ENCODE data around the gene HCLS1. TPM values are rescaled to one million over a fixed set of nuclear protein-coding genes. Genes with fewer than 3 reads are reported as not detected.

Gene HCLS1
- total RNA-seq, 4 donors from 2014 or later, result 6.6 to 15.3 (median 7.8) TPM

DNA sequence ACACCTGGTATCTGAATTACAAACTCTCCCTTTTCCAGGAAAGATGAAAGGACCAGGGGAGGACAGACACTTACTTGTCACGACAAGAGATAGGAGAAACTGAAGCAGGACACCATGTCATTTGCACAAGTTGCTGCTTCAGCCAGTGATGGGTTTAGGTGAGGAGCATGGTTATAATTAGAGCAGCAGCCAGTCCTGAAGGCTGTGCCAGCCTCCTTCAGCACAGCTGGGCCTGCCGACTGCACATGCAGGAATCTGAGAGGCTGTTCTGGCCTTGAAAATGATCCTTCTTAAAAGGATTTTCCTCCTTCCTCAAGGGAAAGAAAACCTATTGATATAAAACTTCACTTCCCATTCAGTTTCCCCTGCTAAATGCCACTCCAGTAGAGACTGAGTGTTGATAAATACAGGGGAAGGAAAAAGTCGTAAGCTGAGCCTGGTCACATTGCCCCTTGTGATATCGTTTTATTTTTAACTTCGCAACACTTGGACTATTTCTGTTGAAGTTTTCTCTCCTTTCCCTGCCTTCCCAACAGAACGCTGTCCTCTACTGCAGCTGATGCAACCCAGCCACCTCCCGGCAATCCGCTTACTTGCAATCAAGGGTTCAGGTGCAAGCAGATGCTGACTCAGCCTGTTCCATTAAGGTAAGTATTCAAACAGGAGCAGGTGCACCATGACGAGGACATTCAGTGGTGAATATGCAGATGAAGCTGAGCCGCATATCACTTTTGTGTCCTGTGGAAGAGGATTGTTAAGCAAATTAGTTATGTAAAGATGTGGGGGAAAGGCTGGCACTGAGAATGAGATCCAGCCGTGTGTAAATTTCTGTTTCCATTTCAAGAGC, 67.6 kb downstream of the HCLS1 start, which contains the start of gene FBXO40:
Gene FBXO40 (plus strand): TSS at position 524 of the 847 bp plus-strand sequence. CDS start 27,197 bp downstream, outside the sequence.
- DNase-seq (peak; percentile 79 to 91), ATAC-seq (peak; percentile 88 to 90)
- H3K4me3 ChIP-seq, result peak within 1 kb of the TSS; percentile 47 to 53 (median 52)
- intact Hi-C loops (cut with DNase I; ENCODE audit: low total_unique reads) (loop anchor here (1.0 to 10.0 kb wide), 4 partner anchors 47 to 1202 kb away; partner anchors contain the start of genes GOLGB1, HSPBAP1 and SLC49A4), in situ Hi-C loops (cut with MboI; ENCODE audit: low sequenced_read_pairs in 4 of 4) (no loop called here)
- no peaks in the 10 kb centered on the region for H3K36me3 ChIP-seq
- no peaks in the 10 kb centered on the region for H3K9me3 ChIP-seq
- peaks cover 39 to 40% of the 10 kb centered on the region in 2 donors for H3K4me1 ChIP-seq
- TF ChIP-seq, protein P1, sequence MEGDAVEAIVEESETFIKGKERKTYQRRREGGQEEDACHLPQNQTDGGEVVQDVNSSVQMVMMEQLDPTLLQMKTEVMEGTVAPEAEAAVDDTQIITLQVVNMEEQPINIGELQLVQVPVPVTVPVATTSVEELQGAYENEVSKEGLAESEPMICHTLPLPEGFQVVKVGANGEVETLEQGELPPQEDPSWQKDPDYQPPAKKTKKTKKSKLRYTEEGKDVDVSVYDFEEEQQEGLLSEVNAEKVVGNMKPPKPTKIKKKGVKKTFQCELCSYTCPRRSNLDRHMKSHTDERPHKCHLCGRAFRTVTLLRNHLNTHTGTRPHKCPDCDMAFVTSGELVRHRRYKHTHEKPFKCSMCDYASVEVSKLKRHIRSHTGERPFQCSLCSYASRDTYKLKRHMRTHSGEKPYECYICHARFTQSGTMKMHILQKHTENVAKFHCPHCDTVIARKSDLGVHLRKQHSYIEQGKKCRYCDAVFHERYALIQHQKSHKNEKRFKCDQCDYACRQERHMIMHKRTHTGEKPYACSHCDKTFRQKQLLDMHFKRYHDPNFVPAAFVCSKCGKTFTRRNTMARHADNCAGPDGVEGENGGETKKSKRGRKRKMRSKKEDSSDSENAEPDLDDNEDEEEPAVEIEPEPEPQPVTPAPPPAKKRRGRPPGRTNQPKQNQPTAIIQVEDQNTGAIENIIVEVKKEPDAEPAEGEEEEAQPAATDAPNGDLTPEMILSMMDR (IDR thresholded peaks at IDR 0.05 in 4 of 5, conservative IDR thresholded peaks at IDR 0.05 in 1 of 5), result no peak
- TF ChIP-seq POLR2A (IDR thresholded peaks at IDR 0.05), result peak; percentile 27 to 72
- H3K27me3 ChIP-seq, result no peaks in the 10 kb centered on the region
- H3K27ac ChIP-seq, result peak within 1 kb of the TSS; percentile 87 to 95 (median 94)

DNA sequence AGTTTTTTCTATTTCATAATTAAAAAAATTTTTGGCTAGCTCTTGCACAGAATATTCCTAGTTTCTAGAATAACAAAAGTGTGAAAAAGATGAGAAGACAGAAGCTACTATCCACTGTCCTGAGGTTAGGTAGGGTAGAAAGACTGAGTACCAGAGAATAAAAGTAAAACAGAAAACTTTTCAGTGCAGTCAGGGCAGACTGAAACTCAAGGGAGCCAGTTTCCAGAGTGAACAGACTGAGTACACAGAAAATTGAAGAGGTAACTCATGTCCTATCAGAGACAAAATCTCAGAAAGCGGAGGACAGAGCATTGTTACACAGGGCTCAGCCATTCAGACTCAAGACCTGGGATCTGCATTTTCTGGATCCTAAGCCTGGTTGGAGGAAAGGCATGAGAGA, 76.3 kb downstream of the HCLS1 start:
- DNase-seq, result no peak
- TF ChIP-seq, protein P1 (IDR thresholded peaks at IDR 0.05 in 4 of 5, conservative IDR thresholded peaks at IDR 0.05 in 1 of 5), result no peak
- TF ChIP-seq POLR2A (IDR thresholded peaks at IDR 0.05), result no peak
- Histone ChIP-seq H3K36me3 (no peaks in the 10 kb centered on the region), H3K4me3 (no peak overlapping the region), H3K27ac (no peak overlapping the region), H3K4me1 (no peaks in the 10 kb centered on the region), H3K9me3 (no peaks in the 10 kb centered on the region), H3K27me3 (no peaks in the 10 kb centered on the region)
- intact Hi-C loops (cut with DNase I; ENCODE audit: low total_unique reads) (no loop called here), in situ Hi-C loops (cut with MboI; ENCODE audit: low sequenced_read_pairs in 4 of 4) (no loop called here)
- ATAC-seq, result no peak

DNA sequence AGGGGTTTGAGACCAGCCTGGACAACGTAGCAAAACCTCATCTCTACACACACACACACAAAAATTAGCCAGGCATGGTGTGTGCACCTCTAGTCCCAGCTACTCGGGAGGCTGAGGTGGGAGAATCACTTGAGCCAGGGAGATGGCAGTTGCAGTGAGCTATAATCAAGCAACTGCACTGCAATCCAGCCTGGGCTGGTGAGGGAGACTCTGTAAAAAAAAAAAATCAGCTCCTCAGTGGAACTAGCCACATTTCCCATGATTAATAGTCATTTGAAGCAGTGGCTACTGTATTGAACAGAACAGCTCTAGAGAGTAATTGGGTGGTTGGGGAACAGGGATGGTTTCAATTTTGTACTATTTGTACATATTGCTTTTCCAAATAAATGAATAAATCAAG, 79.0 kb downstream of the HCLS1 start:
- Histone ChIP-seq H3K36me3 (no peaks in the 10 kb centered on the region), H3K4me3 (no peak overlapping the region), H3K27me3 (no peaks in the 10 kb centered on the region), H3K9me3 (no peaks in the 10 kb centered on the region), H3K27ac (no peak overlapping the region), H3K4me1 (no peaks in the 10 kb centered on the region)
- TF ChIP-seq, protein P1 (IDR thresholded peaks at IDR 0.05 in 4 of 5, conservative IDR thresholded peaks at IDR 0.05 in 1 of 5), result no peak
- no peak for TF ChIP-seq POLR2A (IDR thresholded peaks at IDR 0.05)
- intact Hi-C loops (cut with DNase I; ENCODE audit: low total_unique reads), result no loop called here
- no peak for ATAC-seq
- DNase-seq, result no peak
- in situ Hi-C loops (cut with MboI; ENCODE audit: low sequenced_read_pairs in 4 of 4), result no loop called here

Other genes starting within 250 kb of the HCLS1 start
- under 1 TPM in 3 of 4 donors, not detected in 1; 0.07 to 0.24 (median 0.18) TPM for gene POLQ, start 114.9 kb downstream of the HCLS1 start, total RNA-seq
- not detected for gene ARGFX, start 93.0 kb downstream of the HCLS1 start, total RNA-seq
- 10 to 100 TPM in 3 of 4 donors, 1 to 10 TPM in 1; 7.2 to 40.8 (median 28.7) TPM for gene FBXO40, start 67.5 kb downstream of the HCLS1 start, total RNA-seq
- gene GOLGB1, start 88.8 kb upstream of the HCLS1 start, total RNA-seq, result 10 to 100 TPM; 18.1 to 31.6 (median 26.7) TPM
- 10 to 100 TPM in 3 of 4 donors, 1 to 10 TPM in 1; 8.8 to 14.0 (median 11.8) TPM for gene IQCB1, start 174.2 kb upstream of the HCLS1 start, total RNA-seq
- 1 to 10 TPM; 2.6 to 5.7 (median 3.6) TPM for gene EAF2, start 174.3 kb upstream of the HCLS1 start, total RNA-seq
- under 1 TPM; 0.07 to 0.82 (median 0.41) TPM for gene SLC15A2, start 233.5 kb upstream of the HCLS1 start, total RNA-seq